ENCODE results near the gene PMS2. TPM values are rescaled to one million over a fixed set of nuclear protein-coding genes. Genes with fewer than 3 reads are reported as not detected.

The PMS2 gene
- total RNA-seq, 1 experiment from 2014 or later = 22.6 TPM

DNA sequence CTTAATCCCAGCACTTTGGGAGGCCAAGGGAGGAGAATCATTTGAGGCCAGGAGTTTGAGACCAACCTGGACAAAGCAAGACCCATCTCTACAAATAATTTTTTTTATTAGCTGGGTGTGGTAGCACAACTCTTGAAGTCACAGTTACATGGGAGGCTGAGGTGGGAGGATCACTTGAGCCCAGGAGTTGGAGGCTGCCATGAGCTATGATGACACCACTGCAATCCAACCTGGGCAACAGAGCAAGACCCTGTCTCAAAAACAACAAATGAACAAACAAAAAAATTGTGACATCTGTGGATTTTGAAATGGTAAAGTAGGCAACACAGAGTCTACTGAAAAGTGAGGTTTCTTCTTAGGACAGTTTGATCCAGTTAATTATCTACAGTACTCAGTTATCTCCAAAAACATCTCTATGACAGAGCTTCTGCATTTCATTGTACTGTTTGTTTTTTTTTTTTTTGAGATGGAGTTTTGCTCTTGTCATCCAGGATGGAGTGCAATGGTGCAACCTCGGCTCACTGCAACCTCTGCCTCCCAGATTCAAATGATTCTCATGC, 19.0 kb upstream of the PMS2 start:
- H3K4me1 Mint-ChIP-seq (ENCODE audit: low read depth, unreplicated experiment) = no peaks in the 10 kb centered on the region
- no peaks in the 10 kb centered on the region for H3K27me3 Mint-ChIP-seq (ENCODE audit: insufficient read depth, unreplicated experiment)
- Histone ChIP-seq H3K4me3 (ENCODE audit: low read depth, low read length) (no peak overlapping the region), H3K27me3 (replicated peaks; ENCODE audit: control insufficient read depth, insufficient read depth, low read length) (no peaks in the 10 kb centered on the region), H3K4me1 (no peaks in the 10 kb centered on the region), H3K9me3 (no peaks in the 10 kb centered on the region), H3K36me3 (ENCODE audit: control insufficient read depth, insufficient read depth, low read length) (peaks cover 2% of the 10 kb centered on the region; the same call in 1 of the 2 replicates)
- H3K9me3 Mint-ChIP-seq (ENCODE audit: unreplicated experiment) = no peaks in the 10 kb centered on the region
- ChIA-PET CTCF (no interaction called here), POLR2A (interaction anchor here (0.6 to 1.0 kb wide), 2 partner anchors 30 to 76 kb away, joined by 3 to 5 read pairs; no protein-coding TSS in a partner anchor)
- H3K27ac Mint-ChIP-seq (ENCODE audit: unreplicated experiment) = no peak overlapping the region
- no peak for DNase-seq
- H3K4me3 Mint-ChIP-seq (ENCODE audit: unreplicated experiment) = no peak overlapping the region
- BruUV-seq (replicated peaks) = no TSS peak
- H3K36me3 Mint-ChIP-seq (ENCODE audit: insufficient read depth, unreplicated experiment) = peaks cover 93% of the 10 kb centered on the region
- TF ChIP-seq, protein P1, sequence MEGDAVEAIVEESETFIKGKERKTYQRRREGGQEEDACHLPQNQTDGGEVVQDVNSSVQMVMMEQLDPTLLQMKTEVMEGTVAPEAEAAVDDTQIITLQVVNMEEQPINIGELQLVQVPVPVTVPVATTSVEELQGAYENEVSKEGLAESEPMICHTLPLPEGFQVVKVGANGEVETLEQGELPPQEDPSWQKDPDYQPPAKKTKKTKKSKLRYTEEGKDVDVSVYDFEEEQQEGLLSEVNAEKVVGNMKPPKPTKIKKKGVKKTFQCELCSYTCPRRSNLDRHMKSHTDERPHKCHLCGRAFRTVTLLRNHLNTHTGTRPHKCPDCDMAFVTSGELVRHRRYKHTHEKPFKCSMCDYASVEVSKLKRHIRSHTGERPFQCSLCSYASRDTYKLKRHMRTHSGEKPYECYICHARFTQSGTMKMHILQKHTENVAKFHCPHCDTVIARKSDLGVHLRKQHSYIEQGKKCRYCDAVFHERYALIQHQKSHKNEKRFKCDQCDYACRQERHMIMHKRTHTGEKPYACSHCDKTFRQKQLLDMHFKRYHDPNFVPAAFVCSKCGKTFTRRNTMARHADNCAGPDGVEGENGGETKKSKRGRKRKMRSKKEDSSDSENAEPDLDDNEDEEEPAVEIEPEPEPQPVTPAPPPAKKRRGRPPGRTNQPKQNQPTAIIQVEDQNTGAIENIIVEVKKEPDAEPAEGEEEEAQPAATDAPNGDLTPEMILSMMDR (IDR thresholded peaks at IDR 0.05; ENCODE audit: insufficient read depth in 1 of 2, low read depth in 1 of 2, low read length in 1 of 2, severe bottlenecking in 1 of 2, unreplicated experiment in 1 of 2) = no peak
- intact Hi-C loops (cut with micrococcal nuclease; ENCODE audit: unreplicated experiment) = no loop called here

DNA sequence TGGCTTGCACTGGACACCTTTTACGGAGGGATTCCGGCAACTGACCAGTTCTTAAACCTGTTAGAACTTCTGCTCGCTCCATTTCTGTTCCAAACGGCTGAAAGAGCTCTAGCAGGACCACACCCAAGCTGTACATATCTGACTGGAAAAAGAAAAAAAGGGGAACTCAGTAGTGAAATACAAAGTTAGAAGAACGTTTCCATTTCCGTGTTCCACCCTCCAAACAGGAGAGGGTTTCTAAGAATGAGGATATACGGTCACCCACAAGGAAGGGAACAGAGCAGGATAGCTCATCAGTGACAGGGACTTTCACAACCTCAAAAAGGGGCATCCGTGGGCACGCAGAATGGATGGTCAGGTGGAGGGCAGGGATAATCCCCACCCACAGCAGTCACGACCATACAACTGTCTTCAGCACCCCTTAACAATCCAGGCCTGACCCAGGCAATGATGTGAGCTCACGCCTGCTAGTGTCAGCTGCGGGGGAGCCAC, 18.0 kb upstream of the PMS2 start:
- BruUV-seq (replicated peaks) = no TSS peak
- peaks cover 100% of the 10 kb centered on the region for H3K36me3 Mint-ChIP-seq (ENCODE audit: insufficient read depth, unreplicated experiment)
- no peaks in the 10 kb centered on the region for H3K27me3 Mint-ChIP-seq (ENCODE audit: insufficient read depth, unreplicated experiment)
- no peak for DNase-seq
- ChIA-PET CTCF (interaction anchor here (0.5 to 0.7 kb wide), 2 partner anchors 43 to 458 kb away, joined by 3 to 4 read pairs; no protein-coding TSS in a partner anchor), POLR2A (interaction anchor here (0.5 to 1.6 kb wide), 3 partner anchors 18 to 31 kb away, joined by 5 to 7 read pairs (median 5); partner anchors contain the start of genes AIMP2 and PMS2)
- H3K36me3 ChIP-seq (ENCODE audit: control insufficient read depth, insufficient read depth, low read length) = peaks cover 2% of the 10 kb centered on the region; the same call in 1 of the 2 replicates
- H3K9me3 Mint-ChIP-seq (ENCODE audit: unreplicated experiment) = no peaks in the 10 kb centered on the region
- H3K27ac Mint-ChIP-seq (ENCODE audit: unreplicated experiment) = peak overlapping the region; percentile 63
- no peaks in the 10 kb centered on the region for H3K4me1 ChIP-seq
- no peaks in the 10 kb centered on the region for H3K27me3 ChIP-seq (replicated peaks; ENCODE audit: control insufficient read depth, insufficient read depth, low read length)
- intact Hi-C loops (cut with micrococcal nuclease; ENCODE audit: unreplicated experiment) = no loop called here
- no peak overlapping the region for H3K4me3 Mint-ChIP-seq (ENCODE audit: unreplicated experiment)
- no peak overlapping the region for H3K4me3 ChIP-seq (ENCODE audit: low read depth, low read length)
- TF ChIP-seq, protein P1 (IDR thresholded peaks at IDR 0.05; ENCODE audit: insufficient read depth in 1 of 2, low read depth in 1 of 2, low read length in 1 of 2, severe bottlenecking in 1 of 2, unreplicated experiment in 1 of 2) = peak in 1 of 2 experiments; percentile 1
- no peaks in the 10 kb centered on the region for H3K4me1 Mint-ChIP-seq (ENCODE audit: low read depth, unreplicated experiment)
- H3K9me3 ChIP-seq = no peaks in the 10 kb centered on the region

DNA sequence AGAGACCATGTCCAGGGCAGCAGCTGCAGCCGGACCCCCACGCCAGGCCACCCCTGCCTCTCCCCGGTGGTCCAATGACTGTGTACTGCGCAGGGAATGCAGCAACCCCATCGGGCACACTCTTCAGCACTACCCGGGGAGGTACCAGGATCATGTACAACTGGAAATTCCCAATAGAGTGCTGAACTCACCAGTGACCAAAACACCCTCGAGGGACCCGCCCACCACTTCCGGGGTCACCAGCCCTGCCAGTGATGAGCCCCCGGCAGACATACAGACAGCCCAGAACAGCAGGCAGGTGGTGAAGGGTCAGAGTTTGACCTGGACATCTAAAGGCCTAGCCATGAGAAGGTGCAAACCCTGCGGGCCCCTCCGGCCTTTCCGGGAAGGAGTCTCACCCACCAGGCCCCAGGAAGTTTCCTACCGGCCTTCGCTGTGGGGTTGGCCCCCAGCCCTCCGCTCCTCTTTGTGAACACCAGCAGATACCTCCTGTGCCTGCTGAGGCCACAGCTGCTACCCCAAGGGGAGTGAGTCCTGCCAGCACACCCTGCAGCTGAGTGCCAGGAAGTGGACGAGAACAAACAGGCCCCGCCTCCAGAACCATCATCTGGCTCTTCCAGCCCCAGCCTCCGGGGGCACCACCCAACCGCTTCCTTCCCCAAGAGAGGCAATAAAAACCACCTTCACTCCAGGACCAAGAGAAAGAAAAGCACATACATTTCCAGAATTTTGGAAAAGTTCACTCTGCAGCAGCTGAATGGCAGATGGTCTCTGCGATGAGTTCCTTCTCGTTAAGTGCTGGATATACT, 17.4 kb upstream of the PMS2 start:
- intact Hi-C loops (cut with micrococcal nuclease; ENCODE audit: unreplicated experiment) = no loop called here
- H3K27me3 Mint-ChIP-seq (ENCODE audit: insufficient read depth, unreplicated experiment) = no peaks in the 10 kb centered on the region
- Histone ChIP-seq H3K4me3 (ENCODE audit: low read depth, low read length) (no peak overlapping the region), H3K36me3 (ENCODE audit: control insufficient read depth, insufficient read depth, low read length) (peaks cover 2% of the 10 kb centered on the region; the same call in 1 of the 2 replicates), H3K27me3 (replicated peaks; ENCODE audit: control insufficient read depth, insufficient read depth, low read length) (no peaks in the 10 kb centered on the region), H3K9me3 (no peaks in the 10 kb centered on the region), H3K4me1 (no peaks in the 10 kb centered on the region)
- BruUV-seq (replicated peaks) = no TSS peak
- ChIA-PET POLR2A (interaction anchor here (0.5 to 1.6 kb wide), 2 partner anchors 17 to 31 kb away, joined by 5 to 7 read pairs; partner anchors contain the start of genes AIMP2 and PMS2), CTCF (no interaction called here)
- H3K36me3 Mint-ChIP-seq (ENCODE audit: insufficient read depth, unreplicated experiment) = peaks cover 100% of the 10 kb centered on the region
- TF ChIP-seq, protein P1 (IDR thresholded peaks at IDR 0.05; ENCODE audit: insufficient read depth in 1 of 2, low read depth in 1 of 2, low read length in 1 of 2, severe bottlenecking in 1 of 2, unreplicated experiment in 1 of 2) = peak; percentile 38 to 63
- peak overlapping the region; percentile 63 for H3K27ac Mint-ChIP-seq (ENCODE audit: unreplicated experiment)
- H3K4me1 Mint-ChIP-seq (ENCODE audit: low read depth, unreplicated experiment) = peaks cover 4% of the 10 kb centered on the region
- no peaks in the 10 kb centered on the region for H3K9me3 Mint-ChIP-seq (ENCODE audit: unreplicated experiment)
- DNase-seq = peak; percentile 73 to 80
- no peak overlapping the region for H3K4me3 Mint-ChIP-seq (ENCODE audit: unreplicated experiment)
